HepG2 (cell line): ENCODE data around the gene BABAM2. TPM values are rescaled to one million over a fixed set of nuclear protein-coding genes. Genes with fewer than 3 reads are reported as not detected.
A peak's percentile ranks its signal among the peaks of the same experiment; 100 is the strongest.

Source experiments
- BRCA1 ChIP-seq: sonication (generic); formaldehyde crosslinking; IDR thresholded peaks from 2 replicates; pipeline ENCODE4 v1.4.0; 2020; ENCODE audit warnings: missing genetic modification reagents
- ETV5 ChIP-seq: IDR thresholded peaks from 2 replicates; pipeline ENCODE4 v1.6.1; 2018; ENCODE audit warnings: missing biosample characterization, missing genetic modification reagents, inconsistent platforms, borderline replicate concordance
- FOSL2 ChIP-seq: sonication (generic); formaldehyde crosslinking; IDR thresholded peaks from 2 replicates; pipeline ENCODE4 v1.4.0; 2020; ENCODE audit warnings: missing genetic modification reagents
- ISX ChIP-seq: sonication (generic); formaldehyde crosslinking; conservative IDR thresholded peaks from 2 replicates; pipeline ENCODE4 v1.5.0; 2020; ENCODE audit warnings: missing genetic modification reagents
- PLRG1 ChIP-seq: fragments of 450-650 bp; conservative IDR thresholded peaks from 2 replicates; pipeline ENCODE4 v1.6.1; 2016
- SAFB2 ChIP-seq: sonication (generic); formaldehyde crosslinking; IDR thresholded peaks from 2 replicates; pipeline ENCODE4 v1.5.1; 2020; ENCODE audit warnings: missing genetic modification reagents, low read depth, mild to moderate bottlenecking, borderline replicate concordance
- TAF1 ChIP-seq: sonication (generic); formaldehyde crosslinking; IDR thresholded peaks from 2 replicates; pipeline ENCODE4 v1.4.0; 2020; ENCODE audit warnings: missing genetic modification reagents
- ZNF225 ChIP-seq: sonication (generic); formaldehyde crosslinking; IDR thresholded peaks from 2 replicates; pipeline ENCODE4 v1.4.0; 2020; ENCODE audit warnings: mild to moderate bottlenecking, missing genetic modification reagents
- ZNF430 ChIP-seq: sonication (generic); formaldehyde crosslinking; IDR thresholded peaks from 2 replicates; pipeline ENCODE4 v1.9.0; 2021; ENCODE audit warnings: mild to moderate bottlenecking, missing genetic modification reagents
- ZNF644 ChIP-seq: IDR thresholded peaks from 2 replicates; pipeline ENCODE4 v1.6.1; 2016; ENCODE audit warnings: low read depth
- ZNF782 ChIP-seq: sonication (generic); formaldehyde crosslinking; IDR thresholded peaks from 2 replicates; pipeline ENCODE4 v1.4.0; 2020; ENCODE audit warnings: missing genetic modification reagents, mild to moderate bottlenecking, borderline replicate concordance
- ZSCAN9 ChIP-seq: IDR thresholded peaks from 2 replicates; pipeline ENCODE4 v1.6.1; 2016; ENCODE audit warnings: borderline replicate concordance
- polyA plus RNA-seq, 8 experiments: library from polyadenylated mRNA; depleted of rRNA in 3 of 8; stranded (reverse) in 7 of 8; unstranded in 1 of 8; fragments of >200 nt; fragmentation: Illumina TruSeq in 4 of 8; extraction: Trizol in 4 of 8; gene quantifications; 2 replicates each; pipeline versions ENCODE4 v1.2.1 to v1.2.3, GENCODE V29; 2011 to 2016; ENCODE audit warnings: low read depth in 4 of 8, missing spikeins in 1 of 8, mixed read lengths in 1 of 8; ENCODE audit not compliant: insufficient read depth in 1 of 8
- total RNA-seq, 5 experiments: library from RNA; depleted of rRNA; stranded (reverse); fragments of >200 nt; fragmentation: Illumina TruSeq; extraction: Trizol; gene quantifications; 2 replicates each; pipeline ENCODE4 v1.2.3, GENCODE V29; 2016; ENCODE audit warnings: low read depth in 1 of 5
- TF ChIP-seq, protein P1 (sequence below): IDR thresholded peaks from 2 replicates; pipeline ENCODE4 v1.6.1; 2016; ENCODE audit warnings: mild to moderate bottlenecking
- TF ChIP-seq, protein P2 (sequence below): fragments of 450-650 bp; IDR thresholded peaks from 2 replicates; pipeline ENCODE4 v1.6.1; 2016
- TF ChIP-seq, protein P3 (sequence below): sonication (generic); formaldehyde crosslinking; IDR thresholded peaks from 2 replicates; pipeline ENCODE4 v1.4.0; 2020; ENCODE audit warnings: missing genetic modification reagents
- TF ChIP-seq, protein P4 (sequence below): sonication (generic); formaldehyde crosslinking; IDR thresholded peaks from 2 replicates; pipeline ENCODE4 v1.5.0; 2020; ENCODE audit warnings: missing genetic modification reagents, mild to moderate bottlenecking, borderline replicate concordance
- TF ChIP-seq, protein P5 (sequence below): sonication (generic); formaldehyde crosslinking; IDR thresholded peaks from 2 replicates; pipeline ENCODE4 v1.4.0; 2020; ENCODE audit warnings: mild to moderate bottlenecking, missing genetic modification reagents
- TF ChIP-seq, protein P6 (sequence below): sonication (generic); formaldehyde crosslinking; IDR thresholded peaks from 2 replicates; pipeline ENCODE4 v1.5.0; 2020; ENCODE audit warnings: mild to moderate bottlenecking, missing genetic modification reagents, borderline replicate concordance

Gene BABAM2
- total and polyA plus RNA-seq, 2 of the 13 experiments (the other 11 are each of a cell fraction or from before 2014, with no cell fraction given) = 24.9 to 28.0 TPM

DNA sequence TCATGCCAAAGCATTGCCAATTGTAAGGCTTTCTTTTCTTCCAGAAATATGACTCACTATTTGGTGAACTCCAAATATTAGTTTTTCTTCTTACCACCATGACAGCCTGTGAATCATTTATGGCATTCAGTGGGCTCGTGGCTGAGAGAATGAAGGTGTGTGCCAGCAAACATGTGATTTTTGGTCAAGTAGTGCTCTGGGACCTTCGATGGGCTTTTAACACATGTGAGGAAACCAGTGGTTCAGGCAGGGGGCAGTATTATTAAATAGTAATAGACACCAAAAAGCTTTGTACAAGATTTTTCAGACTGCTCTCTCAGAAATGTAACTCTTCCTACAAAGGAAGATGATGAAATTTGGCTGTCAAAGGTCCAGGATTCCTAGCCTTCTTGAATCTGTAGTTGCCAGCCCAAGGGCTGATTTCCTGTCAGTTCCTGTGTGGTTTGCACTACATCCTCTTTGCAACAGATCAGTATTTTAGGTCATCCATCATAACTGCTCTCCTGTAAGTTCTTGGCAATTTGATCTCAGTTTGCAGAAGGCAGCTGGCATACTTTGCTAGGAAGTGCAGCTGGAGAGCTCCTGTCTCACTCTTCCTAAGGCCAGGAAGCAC, 64.3 kb downstream of the BABAM2 start (continued):
- TF ChIP-seq, protein P1, sequence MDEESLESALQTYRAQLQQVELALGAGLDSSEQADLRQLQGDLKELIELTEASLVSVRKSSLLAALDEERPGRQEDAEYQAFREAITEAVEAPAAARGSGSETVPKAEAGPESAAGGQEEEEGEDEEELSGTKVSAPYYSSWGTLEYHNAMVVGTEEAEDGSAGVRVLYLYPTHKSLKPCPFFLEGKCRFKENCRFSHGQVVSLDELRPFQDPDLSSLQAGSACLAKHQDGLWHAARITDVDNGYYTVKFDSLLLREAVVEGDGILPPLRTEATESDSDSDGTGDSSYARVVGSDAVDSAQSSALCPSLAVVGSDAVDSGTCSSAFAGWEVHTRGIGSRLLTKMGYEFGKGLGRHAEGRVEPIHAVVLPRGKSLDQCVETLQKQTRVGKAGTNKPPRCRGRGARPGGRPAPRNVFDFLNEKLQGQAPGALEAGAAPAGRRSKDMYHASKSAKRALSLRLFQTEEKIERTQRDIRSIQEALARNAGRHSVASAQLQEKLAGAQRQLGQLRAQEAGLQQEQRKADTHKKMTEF (CRISPR knock-in tag) = no peak
- TF ChIP-seq SAFB2 (CRISPR knock-in tag) (no peak), ZSCAN9 (peak; percentile 49; the same call in 1 of the 2 replicates), ZNF782 (no peak), TAF1 (CRISPR knock-in tag) (no peak), PLRG1 (no peak), ZNF644 (CRISPR knock-in tag) (peak; percentile 37; the same call in 1 of the 2 replicates), ZNF430 (CRISPR knock-in tag) (no peak), ZNF225 (CRISPR knock-in tag) (no peak), BRCA1 (CRISPR knock-in tag) (no peak), FOSL2 (CRISPR knock-in tag) (peak; percentile 86), ETV5 (CRISPR knock-in tag) (peak; percentile 26; the same call in 1 of the 2 replicates), ISX (no peak)
- TF ChIP-seq, protein P2, sequence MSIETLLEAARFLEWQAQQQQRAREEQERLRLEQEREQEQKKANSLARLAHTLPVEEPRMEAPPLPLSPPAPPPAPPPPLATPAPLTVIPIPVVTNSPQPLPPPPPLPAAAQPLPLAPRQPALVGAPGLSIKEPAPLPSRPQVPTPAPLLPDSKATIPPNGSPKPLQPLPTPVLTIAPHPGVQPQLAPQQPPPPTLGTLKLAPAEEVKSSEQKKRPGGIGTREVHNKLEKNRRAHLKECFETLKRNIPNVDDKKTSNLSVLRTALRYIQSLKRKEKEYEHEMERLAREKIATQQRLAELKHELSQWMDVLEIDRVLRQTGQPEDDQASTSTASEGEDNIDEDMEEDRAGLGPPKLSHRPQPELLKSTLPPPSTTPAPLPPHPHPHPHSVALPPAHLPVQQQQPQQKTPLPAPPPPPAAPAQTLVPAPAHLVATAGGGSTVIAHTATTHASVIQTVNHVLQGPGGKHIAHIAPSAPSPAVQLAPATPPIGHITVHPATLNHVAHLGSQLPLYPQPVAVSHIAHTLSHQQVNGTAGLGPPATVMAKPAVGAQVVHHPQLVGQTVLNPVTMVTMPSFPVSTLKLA = peak; percentile 72
- TF ChIP-seq, protein P3, sequence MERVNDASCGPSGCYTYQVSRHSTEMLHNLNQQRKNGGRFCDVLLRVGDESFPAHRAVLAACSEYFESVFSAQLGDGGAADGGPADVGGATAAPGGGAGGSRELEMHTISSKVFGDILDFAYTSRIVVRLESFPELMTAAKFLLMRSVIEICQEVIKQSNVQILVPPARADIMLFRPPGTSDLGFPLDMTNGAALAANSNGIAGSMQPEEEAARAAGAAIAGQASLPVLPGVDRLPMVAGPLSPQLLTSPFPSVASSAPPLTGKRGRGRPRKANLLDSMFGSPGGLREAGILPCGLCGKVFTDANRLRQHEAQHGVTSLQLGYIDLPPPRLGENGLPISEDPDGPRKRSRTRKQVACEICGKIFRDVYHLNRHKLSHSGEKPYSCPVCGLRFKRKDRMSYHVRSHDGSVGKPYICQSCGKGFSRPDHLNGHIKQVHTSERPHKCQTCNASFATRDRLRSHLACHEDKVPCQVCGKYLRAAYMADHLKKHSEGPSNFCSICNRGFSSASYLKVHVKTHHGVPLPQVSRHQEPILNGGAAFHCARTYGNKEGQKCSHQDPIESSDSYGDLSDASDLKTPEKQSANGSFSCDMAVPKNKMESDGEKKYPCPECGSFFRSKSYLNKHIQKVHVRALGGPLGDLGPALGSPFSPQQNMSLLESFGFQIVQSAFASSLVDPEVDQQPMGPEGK (CRISPR knock-in tag) = 0 out of 2 replicates have a peak, but pooled peaks have one; percentile 9
- TF ChIP-seq, protein P4, sequence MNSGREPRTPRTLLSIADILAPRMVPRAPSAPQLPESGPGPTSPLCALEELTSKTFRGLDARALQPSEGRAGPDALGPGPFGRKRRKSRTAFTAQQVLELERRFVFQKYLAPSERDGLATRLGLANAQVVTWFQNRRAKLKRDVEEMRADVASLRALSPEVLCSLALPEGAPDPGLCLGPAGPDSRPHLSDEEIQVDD = no peak
- TF ChIP-seq, protein P5, sequence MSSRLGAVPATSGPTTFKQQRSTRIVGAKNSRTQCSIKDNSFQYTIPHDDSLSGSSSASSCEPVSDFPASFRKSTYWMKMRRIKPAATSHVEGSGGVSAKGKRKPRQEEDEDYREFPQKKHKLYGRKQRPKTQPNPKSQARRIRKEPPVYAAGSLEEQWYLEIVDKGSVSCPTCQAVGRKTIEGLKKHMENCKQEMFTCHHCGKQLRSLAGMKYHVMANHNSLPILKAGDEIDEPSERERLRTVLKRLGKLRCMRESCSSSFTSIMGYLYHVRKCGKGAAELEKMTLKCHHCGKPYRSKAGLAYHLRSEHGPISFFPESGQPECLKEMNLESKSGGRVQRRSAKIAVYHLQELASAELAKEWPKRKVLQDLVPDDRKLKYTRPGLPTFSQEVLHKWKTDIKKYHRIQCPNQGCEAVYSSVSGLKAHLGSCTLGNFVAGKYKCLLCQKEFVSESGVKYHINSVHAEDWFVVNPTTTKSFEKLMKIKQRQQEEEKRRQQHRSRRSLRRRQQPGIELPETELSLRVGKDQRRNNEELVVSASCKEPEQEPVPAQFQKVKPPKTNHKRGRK (CRISPR knock-in tag) = no peak
- TF ChIP-seq, protein P6, sequence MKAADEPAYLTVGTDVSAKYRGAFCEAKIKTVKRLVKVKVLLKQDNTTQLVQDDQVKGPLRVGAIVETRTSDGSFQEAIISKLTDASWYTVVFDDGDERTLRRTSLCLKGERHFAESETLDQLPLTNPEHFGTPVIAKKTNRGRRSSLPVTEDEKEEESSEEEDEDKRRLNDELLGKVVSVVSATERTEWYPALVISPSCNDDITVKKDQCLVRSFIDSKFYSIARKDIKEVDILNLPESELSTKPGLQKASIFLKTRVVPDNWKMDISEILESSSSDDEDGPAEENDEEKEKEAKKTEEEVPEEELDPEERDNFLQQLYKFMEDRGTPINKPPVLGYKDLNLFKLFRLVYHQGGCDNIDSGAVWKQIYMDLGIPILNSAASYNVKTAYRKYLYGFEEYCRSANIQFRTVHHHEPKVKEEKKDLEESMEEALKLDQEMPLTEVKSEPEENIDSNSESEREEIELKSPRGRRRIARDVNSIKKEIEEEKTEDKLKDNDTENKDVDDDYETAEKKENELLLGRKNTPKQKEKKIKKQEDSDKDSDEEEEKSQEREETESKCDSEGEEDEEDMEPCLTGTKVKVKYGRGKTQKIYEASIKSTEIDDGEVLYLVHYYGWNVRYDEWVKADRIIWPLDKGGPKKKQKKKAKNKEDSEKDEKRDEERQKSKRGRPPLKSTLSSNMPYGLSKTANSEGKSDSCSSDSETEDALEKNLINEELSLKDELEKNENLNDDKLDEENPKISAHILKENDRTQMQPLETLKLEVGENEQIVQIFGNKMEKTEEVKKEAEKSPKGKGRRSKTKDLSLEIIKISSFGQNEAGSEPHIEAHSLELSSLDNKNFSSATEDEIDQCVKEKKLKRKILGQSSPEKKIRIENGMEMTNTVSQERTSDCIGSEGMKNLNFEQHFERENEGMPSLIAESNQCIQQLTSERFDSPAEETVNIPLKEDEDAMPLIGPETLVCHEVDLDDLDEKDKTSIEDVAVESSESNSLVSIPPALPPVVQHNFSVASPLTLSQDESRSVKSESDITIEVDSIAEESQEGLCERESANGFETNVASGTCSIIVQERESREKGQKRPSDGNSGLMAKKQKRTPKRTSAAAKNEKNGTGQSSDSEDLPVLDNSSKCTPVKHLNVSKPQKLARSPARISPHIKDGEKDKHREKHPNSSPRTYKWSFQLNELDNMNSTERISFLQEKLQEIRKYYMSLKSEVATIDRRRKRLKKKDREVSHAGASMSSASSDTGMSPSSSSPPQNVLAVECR (CRISPR knock-in tag) = no peak
